ENCODE data around the gene RPGRIP1L. TPM values are rescaled to one million over a fixed set of nuclear protein-coding genes. Genes with fewer than 3 reads are reported as not detected.

Gene RPGRIP1L
- total RNA-seq, 1 experiment from 2014 or later: 10.3 TPM

DNA sequence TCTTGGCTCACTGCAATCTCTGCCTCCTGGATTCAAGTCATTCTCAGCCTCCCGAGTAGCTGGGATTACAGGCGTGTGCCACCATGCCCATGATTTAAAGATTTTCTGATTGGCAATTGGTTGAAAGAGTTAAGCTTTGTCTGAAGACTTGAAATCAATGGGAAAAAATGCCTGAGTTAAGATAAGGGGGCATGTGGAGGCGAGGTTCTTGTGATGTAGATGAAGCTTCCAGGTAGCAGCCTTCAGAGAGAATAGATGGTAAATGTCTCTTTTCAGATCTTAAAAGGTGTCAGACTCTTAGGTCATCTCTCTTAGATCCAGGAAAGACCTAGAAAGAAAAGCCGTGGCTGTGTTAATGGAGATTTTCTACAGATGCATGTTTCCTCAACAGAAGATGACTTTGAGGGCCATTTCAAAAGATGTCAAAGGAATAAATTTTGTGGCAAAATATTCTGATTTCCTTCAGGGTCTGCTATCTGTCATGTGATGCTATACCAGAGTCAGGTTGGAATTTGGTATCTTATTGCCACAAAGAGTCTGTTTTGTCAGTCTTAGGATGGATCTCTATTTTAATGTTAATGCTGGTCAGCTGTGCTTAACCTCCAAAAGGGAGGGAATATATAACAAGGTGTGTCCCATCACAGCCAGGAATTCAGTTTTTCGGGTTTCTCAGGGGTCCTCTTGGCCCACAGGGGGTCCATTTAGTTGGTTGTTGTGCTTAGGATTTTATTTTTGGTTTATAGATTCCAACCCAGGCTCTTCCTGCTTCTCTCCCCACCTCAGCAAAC lies 142.4 kb downstream of the RPGRIP1L start:
- DNase-seq (ENCODE audit: low read depth, low spot score): no peak
- POLR2A ChIA-PET: no interaction called here
- H3K9me2 ChIP-seq (ENCODE audit: insufficient read depth): no peaks in the 10 kb centered on the region
- H3K79me2 ChIP-seq (ENCODE audit: insufficient read depth, low read length): no peaks in the 10 kb centered on the region
- intact Hi-C loops (cut with micrococcal nuclease): no loop called here
- no peaks in the 10 kb centered on the region for H4K20me1 ChIP-seq (ENCODE audit: insufficient read depth)
- H3K4me1 ChIP-seq (ENCODE audit: control insufficient read depth in 1 of 2, insufficient read depth in 2 of 2, low read length in 2 of 2): no peaks in the 10 kb centered on the region
- CTCF ChIA-PET: interaction anchor here (1.5 kb wide), 1 partner anchor 11 kb away, joined by 4 read pairs; no protein-coding TSS in a partner anchor
- no peak for TF ChIP-seq ELF1 (IDR thresholded peaks at IDR 0.05; ENCODE audit: borderline replicate concordance, low read depth)
- no peak for TF ChIP-seq EZH2 (IDR thresholded peaks at IDR 0.05)
- TF ChIP-seq TCF7L2 (IDR thresholded peaks at IDR 0.05; ENCODE audit: borderline replicate concordance, extremely low read depth, insufficient read depth, insufficient read length): no peak
- no peak for TF ChIP-seq SIN3A (IDR thresholded peaks at IDR 0.05; ENCODE audit: low read depth)
- TF ChIP-seq RAD21 (IDR thresholded peaks at IDR 0.05; ENCODE audit: low read depth): no peak
- TF ChIP-seq JUND (IDR thresholded peaks at IDR 0.05): no peak
- TF ChIP-seq EZH2phosphoT487 (IDR thresholded peaks at IDR 0.05; ENCODE audit: borderline replicate concordance): no peak
- no peak for TF ChIP-seq CBX3 (IDR thresholded peaks at IDR 0.05; ENCODE audit: low read depth)
- TF ChIP-seq, protein P1, sequence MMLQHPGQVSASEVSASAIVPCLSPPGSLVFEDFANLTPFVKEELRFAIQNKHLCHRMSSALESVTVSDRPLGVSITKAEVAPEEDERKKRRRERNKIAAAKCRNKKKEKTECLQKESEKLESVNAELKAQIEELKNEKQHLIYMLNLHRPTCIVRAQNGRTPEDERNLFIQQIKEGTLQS (IDR thresholded peaks at IDR 0.05): no peak
- no peak for TF ChIP-seq SRF (IDR thresholded peaks at IDR 0.05; ENCODE audit: low read depth)
- TF ChIP-seq, protein P2, sequence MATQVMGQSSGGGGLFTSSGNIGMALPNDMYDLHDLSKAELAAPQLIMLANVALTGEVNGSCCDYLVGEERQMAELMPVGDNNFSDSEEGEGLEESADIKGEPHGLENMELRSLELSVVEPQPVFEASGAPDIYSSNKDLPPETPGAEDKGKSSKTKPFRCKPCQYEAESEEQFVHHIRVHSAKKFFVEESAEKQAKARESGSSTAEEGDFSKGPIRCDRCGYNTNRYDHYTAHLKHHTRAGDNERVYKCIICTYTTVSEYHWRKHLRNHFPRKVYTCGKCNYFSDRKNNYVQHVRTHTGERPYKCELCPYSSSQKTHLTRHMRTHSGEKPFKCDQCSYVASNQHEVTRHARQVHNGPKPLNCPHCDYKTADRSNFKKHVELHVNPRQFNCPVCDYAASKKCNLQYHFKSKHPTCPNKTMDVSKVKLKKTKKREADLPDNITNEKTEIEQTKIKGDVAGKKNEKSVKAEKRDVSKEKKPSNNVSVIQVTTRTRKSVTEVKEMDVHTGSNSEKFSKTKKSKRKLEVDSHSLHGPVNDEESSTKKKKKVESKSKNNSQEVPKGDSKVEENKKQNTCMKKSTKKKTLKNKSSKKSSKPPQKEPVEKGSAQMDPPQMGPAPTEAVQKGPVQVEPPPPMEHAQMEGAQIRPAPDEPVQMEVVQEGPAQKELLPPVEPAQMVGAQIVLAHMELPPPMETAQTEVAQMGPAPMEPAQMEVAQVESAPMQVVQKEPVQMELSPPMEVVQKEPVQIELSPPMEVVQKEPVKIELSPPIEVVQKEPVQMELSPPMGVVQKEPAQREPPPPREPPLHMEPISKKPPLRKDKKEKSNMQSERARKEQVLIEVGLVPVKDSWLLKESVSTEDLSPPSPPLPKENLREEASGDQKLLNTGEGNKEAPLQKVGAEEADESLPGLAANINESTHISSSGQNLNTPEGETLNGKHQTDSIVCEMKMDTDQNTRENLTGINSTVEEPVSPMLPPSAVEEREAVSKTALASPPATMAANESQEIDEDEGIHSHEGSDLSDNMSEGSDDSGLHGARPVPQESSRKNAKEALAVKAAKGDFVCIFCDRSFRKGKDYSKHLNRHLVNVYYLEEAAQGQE (IDR thresholded peaks at IDR 0.05; ENCODE audit: low read depth): no peak
- no peak for TF ChIP-seq ZFX (IDR thresholded peaks at IDR 0.05)
- no peaks in the 10 kb centered on the region for H3K27me3 ChIP-seq (ENCODE audit: insufficient read depth, low read length)
- H2AFZ ChIP-seq (ENCODE audit: low read depth, low read length, poor library complexity, severe bottlenecking): no peak overlapping the region
- no peak for ATAC-seq
- BruUV-seq (replicated peaks): no TSS peak
- no peaks in the 10 kb centered on the region for H3K36me3 ChIP-seq (ENCODE audit: control insufficient read depth in 1 of 2, insufficient read depth in 2 of 2, low read length in 2 of 2)
- H3K9me3 ChIP-seq (ENCODE audit: control insufficient read depth in 1 of 2, insufficient read depth in 1 of 2, low read depth in 1 of 2, low read length in 2 of 2): no peaks in the 10 kb centered on the region
- no peak overlapping the region for H3K4me3 ChIP-seq (replicated peaks in 1 of 2; ENCODE audit: low read depth in 1 of 2, low read length in 2 of 2)
- RAD21 ChIA-PET (ENCODE audit: low non-redundant PET in 1 of 2, low total read pairs in 2 of 2, uncharacterized antibody in 2 of 2, unreplicated experiment in 2 of 2): no interaction called here
- no peak overlapping the region for H3K9ac ChIP-seq (ENCODE audit: low read length)
- no peak overlapping the region for H3K27ac ChIP-seq (ENCODE audit: low read depth, low read length)
- H3K4me2 ChIP-seq (ENCODE audit: low read length): no peak overlapping the region

Measured in HCT116 (cell line).